Heart right ventricle (tissue), 16 donors: ENCODE results near the gene HMGCS1. TPM values are rescaled to one million over a fixed set of nuclear protein-coding genes. Genes with fewer than 3 reads are reported as not detected.
"Not testable (repeated sequence)": the region's sequence is repeated elsewhere in the genome, so short reads cannot be mapped to it uniquely, and the experiment has no call there.

Experiments used
- ATAC-seq, 8 donors: fragments of 200-7000 bp; cut with Tn5 transposase; one replicate each; pipeline ENCODE4 v1.9.1; 2020; ENCODE audit warnings: mild to moderate bottlenecking in 8 of 8, moderate library complexity in 8 of 8, moderate number of reproducible peaks in 1 of 8
- DNase-seq, 2 donors: peaks; one replicate each; pipeline ENCODE4 v3.0.0-alpha.2; 2020
- H3K27ac ChIP-seq, 10 donors: fragments of 200-600 bp; sonication (generic) in 2 of 10; one replicate each; pipeline versions ENCODE4 v1.5.0 to v1.8.0; 2020 to 2022; ENCODE audit warnings: mild to moderate bottlenecking in 3 of 10
- H3K27me3 ChIP-seq, 7 donors: fragments of 200-600 bp; one replicate each; pipeline ENCODE4 v1.8.0; 2021 to 2022; ENCODE audit warnings: mild to moderate bottlenecking in 2 of 7
- H3K36me3 ChIP-seq, 9 donors: fragments of 200-600 bp; sonication (generic) in 1 of 9; one replicate each; pipeline versions ENCODE4 v1.5.0 to v1.8.0; 2020 to 2022; ENCODE audit warnings: mild to moderate bottlenecking in 2 of 9
- H3K4me1 ChIP-seq, 9 donors: fragments of 200-600 bp; sonication (generic) in 1 of 9; one replicate each; pipeline versions ENCODE4 v1.5.0 to v1.8.0; 2020 to 2022; ENCODE audit warnings: mild to moderate bottlenecking in 4 of 9
- H3K4me3 ChIP-seq, 10 donors: fragments of 200-600 bp; sonication (generic) in 2 of 10; one replicate each; pipeline versions ENCODE4 v1.5.0 to v1.8.0; 2020 to 2022; ENCODE audit warnings: mild to moderate bottlenecking in 7 of 10, moderate library complexity in 2 of 10
- H3K9me3 ChIP-seq, 11 donors: fragments of 200-600 bp in 10 of 11; sonication (generic) in 2 of 11; one replicate each; pipeline versions ENCODE4 v1.5.0 to v1.8.0; 2013 to 2022; ENCODE audit warnings: mild to moderate bottlenecking in 2 of 11, control low read depth in 1 of 11, moderate library complexity in 1 of 11
- WGBS, 2 donors: extraction: QIAGEN DNeasy Blood & Tissue Kit; methylation state at CpG; one replicate each; pipeline ENCODE4 v1.1.7; 2013; ENCODE audit warnings: inconsistent platforms in 1 of 2; 5-methylcytosine and 5-hydroxymethylcytosine counted together
- intact Hi-C, 10 donors: fragments of 100-400 bp; cut with DNase I; formaldehyde crosslinking; loops; one replicate each; pipeline versions ENCODE4 v1.11.1 to v1.14.2; 2022
- polyA plus RNA-seq, 2 donors: library from polyadenylated mRNA; stranded (reverse); fragments of 200-250 nt; gene quantifications; one replicate each; pipeline ENCODE4 v1.2.3, GENCODE V29; 2013
- total RNA-seq, 10 donors: library from RNA; stranded (reverse); fragmentation: NEBNext Ultra II Directional in 3 of 10; extraction: Animal tissue kit (Norgen Biotek cat#: 25700) in 3 of 10; gene quantifications; one replicate each; pipeline versions ENCODE4 v1.2.1 to v1.2.4, GENCODE V29; 2021 to 2023
- TF ChIP-seq, protein P1 (sequence below), 9 donors: fragments of 200-600 bp; sonication (generic) in 2 of 9; IDR thresholded peaks; one replicate each; pipeline versions ENCODE4 v1.5.0 to v1.8.0; 2021 to 2022; ENCODE audit warnings: antibody characterized with exemption in 9 of 9, mild to moderate bottlenecking in 5 of 9, moderate library complexity in 1 of 9
- donor health status: Arrhythmogenic right ventricular cardiomyopathy.
- donor health status: ischemic (EF 13 %, LVEDD 7.1; RV severe dilation, severe dysfunction).
- donor health status: healthy with polysubstance abuse.
- donor health status: DM: no; HTN: yes; CAD: no.
- donor health status: DM: no; HTN: no; CAD: no.
- donor health status: ischemic (EF 25% LVEDD 6.9; RV normal size, moderate dysfunction).
- donor health status: ischemic (EF 25% LVEDD 5.7; RV mildly dilated, moderate dysfunction).
- donor health status: healthy.
- donor health status: DM: yes; HTN: yes; CAD: no.
- donor health status: Ischemic cardiomyopathy.
- donor health status: ischemic (EF 35%, LVEDD 5.7; RV mildly dilated, moderate dysfunction).
- donor health status: nonischemic (EF 11% LVEDD 7.7; RV severe dilation, severe dysfunction).
- donor health status: DM: yes; HTN: yes; CAD: no.
- donor health status: PGD.
- donor health status: ischemic (EF 29% LVEDD 5.4; RV normal size, mild dysfunction).
- donor health status: nonischemic (EF 23%, LVEDD 6.1; RV moderate dilation, normal function).

HMGCS1 gene
- total and polyA plus RNA-seq, 12 donors: 8.3 to 33.0 (median 26.7) TPM

DNA sequence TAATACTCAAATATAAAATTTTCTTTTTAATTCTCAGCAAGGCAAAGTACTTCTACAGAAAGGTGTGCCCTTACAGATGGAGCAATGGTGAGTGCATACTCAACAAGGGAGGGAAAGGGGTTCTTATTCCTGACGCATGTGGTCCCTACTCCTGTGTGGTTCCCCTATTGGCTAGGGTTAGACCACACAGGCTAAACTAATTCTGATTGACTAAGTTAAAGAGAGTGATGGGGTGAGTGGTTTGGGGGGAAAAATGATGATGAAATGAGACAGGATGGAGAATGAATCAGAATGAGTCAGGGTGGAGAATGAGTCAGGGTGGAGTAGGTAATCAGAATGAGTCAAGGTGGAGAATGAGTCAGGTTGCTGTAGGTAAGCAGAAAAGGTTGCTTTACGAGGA, 22.9 kb upstream of the HMGCS1 start:
- DNase-seq: no peak
- no peak overlapping the region for H3K27ac ChIP-seq
- WGBS, 2 donors: 91 to 92% methylated on average over 2 of the region's 2 CpGs
- TF ChIP-seq, protein P1, sequence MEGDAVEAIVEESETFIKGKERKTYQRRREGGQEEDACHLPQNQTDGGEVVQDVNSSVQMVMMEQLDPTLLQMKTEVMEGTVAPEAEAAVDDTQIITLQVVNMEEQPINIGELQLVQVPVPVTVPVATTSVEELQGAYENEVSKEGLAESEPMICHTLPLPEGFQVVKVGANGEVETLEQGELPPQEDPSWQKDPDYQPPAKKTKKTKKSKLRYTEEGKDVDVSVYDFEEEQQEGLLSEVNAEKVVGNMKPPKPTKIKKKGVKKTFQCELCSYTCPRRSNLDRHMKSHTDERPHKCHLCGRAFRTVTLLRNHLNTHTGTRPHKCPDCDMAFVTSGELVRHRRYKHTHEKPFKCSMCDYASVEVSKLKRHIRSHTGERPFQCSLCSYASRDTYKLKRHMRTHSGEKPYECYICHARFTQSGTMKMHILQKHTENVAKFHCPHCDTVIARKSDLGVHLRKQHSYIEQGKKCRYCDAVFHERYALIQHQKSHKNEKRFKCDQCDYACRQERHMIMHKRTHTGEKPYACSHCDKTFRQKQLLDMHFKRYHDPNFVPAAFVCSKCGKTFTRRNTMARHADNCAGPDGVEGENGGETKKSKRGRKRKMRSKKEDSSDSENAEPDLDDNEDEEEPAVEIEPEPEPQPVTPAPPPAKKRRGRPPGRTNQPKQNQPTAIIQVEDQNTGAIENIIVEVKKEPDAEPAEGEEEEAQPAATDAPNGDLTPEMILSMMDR (IDR thresholded peaks at IDR 0.05): no peak
- no peak for ATAC-seq
- no peak overlapping the region for H3K4me3 ChIP-seq
- H3K27me3 ChIP-seq: no peaks in the 10 kb centered on the region
- no peaks in the 10 kb centered on the region for H3K36me3 ChIP-seq
- H3K9me3 ChIP-seq: peaks cover 0 to 51% (median 16%) of the 10 kb centered on the region in 11 donors
- intact Hi-C loops: no loop called here
- H3K4me1 ChIP-seq: no peaks in the 10 kb centered on the region

DNA sequence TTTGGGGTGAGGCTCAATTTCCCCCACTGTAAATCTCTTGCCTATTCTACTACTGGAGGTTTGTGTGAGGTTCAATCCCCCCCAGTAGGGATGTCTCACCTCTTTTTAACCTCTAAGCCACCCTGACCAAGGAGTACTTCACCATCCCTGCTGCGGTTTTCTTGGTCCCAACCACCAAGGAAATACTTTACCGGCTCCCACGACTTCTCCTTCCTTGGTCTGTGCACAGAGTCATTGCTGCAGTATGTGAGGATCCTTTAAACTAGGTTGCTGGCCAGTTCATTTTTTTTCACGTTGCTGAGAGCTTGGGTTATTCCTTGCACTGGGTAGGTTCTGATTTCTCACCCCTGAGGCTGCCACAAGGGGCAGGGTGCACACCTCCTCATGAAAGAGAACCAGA, 22.5 kb upstream of the HMGCS1 start:
- no peak for DNase-seq
- intact Hi-C loops: no loop called here
- Histone ChIP-seq H3K36me3 (no peaks in the 10 kb centered on the region), H3K4me3 (no peak overlapping the region), H3K27ac (no peak overlapping the region), H3K27me3 (no peaks in the 10 kb centered on the region), H3K9me3 (peaks cover 0 to 46% (median 14%) of the 10 kb centered on the region in 11 donors), H3K4me1 (no peaks in the 10 kb centered on the region)
- TF ChIP-seq, protein P1 (IDR thresholded peaks at IDR 0.05): no peak
- 75 to 84% methylated on average over 4 of the region's 4 CpGs for WGBS, 2 donors
- no peak for ATAC-seq

DNA sequence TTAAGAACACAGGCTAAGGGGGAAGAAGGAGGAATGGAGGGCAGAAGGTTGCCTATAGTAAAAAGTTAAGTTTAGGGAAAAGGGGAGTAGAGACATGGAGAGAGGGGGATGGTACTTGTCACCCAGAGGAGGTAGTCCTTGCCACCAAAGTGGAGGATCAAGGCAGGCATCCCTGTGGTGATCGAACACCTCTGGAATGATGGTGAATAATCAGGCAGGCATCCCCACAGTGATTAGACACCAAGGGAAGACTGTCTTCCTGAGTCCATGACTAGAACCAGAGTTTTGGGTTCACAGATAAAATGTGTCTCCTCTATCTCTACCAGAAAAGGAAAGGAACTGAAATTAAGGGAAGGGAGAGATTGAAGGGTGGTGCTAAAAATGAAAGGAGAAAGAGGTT, 19.2 kb upstream of the HMGCS1 start:
- Histone ChIP-seq H3K27ac (no peak overlapping the region), H3K9me3 (peaks cover 0 to 32% (median 10%) of the 10 kb centered on the region in 11 donors), H3K4me3 (no peak overlapping the region), H3K36me3 (no peaks in the 10 kb centered on the region), H3K27me3 (no peaks in the 10 kb centered on the region), H3K4me1 (no peaks in the 10 kb centered on the region)
- intact Hi-C loops: no loop called here
- TF ChIP-seq, protein P1 (IDR thresholded peaks at IDR 0.05): no peak
- DNase-seq (no peak), ATAC-seq (no peak)
- WGBS, 2 donors: 74 to 86% methylated on average over 1 of the region's 1 CpG

DNA sequence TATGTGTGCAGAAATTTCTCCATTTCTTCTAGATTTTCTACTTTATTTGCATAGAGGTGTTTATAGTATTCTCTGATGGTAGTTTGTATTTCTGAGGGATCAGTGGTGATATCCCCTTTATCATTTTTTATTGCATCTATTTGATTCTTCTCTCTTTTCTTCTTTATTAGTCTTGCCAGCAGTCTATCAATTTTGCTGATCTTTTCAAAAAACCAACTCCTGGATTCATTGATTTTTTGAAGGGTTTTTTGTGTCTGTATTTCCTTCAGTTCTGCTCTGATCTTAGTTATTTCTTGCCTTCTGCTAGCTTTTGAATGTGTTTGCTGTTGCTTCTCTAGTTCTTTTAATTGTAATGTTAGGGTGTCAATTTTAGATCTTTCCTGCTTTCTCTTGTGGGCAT, 12.4 kb upstream of the HMGCS1 start:
- not testable (repeated sequence) for H3K27ac ChIP-seq, H3K4me3 ChIP-seq

GRCh38 chr5:43323488-43323887, 10.3 kb upstream of the HMGCS1 start:
- DNase-seq, H3K27ac ChIP-seq, H3K4me1 ChIP-seq, H3K27me3 ChIP-seq, H3K4me3 ChIP-seq, intact Hi-C loops, H3K36me3 ChIP-seq, ATAC-seq: not testable (repeated sequence)
- 54 to 82% methylated on average over 3 of the region's 3 CpGs for WGBS, 2 donors
- H3K9me3 ChIP-seq: peaks cover 0 to 11% (median 0%) of the 10 kb centered on the region in 11 donors

More for the DNA sequence above, 12.4 kb upstream of the HMGCS1 start:
- DNase-seq, H3K4me1 ChIP-seq, H3K27me3 ChIP-seq, intact Hi-C loops, H3K36me3 ChIP-seq, ATAC-seq: not testable (repeated sequence)
- peaks cover 0 to 19% (median 0%) of the 10 kb centered on the region in 11 donors for H3K9me3 ChIP-seq
